Measurements from ENCODE around the gene CAPN12.
"Not testable (repeated sequence)": the region's sequence is repeated elsewhere in the genome, so short reads cannot be mapped to it uniquely, and the experiment has no call there.

DNA sequence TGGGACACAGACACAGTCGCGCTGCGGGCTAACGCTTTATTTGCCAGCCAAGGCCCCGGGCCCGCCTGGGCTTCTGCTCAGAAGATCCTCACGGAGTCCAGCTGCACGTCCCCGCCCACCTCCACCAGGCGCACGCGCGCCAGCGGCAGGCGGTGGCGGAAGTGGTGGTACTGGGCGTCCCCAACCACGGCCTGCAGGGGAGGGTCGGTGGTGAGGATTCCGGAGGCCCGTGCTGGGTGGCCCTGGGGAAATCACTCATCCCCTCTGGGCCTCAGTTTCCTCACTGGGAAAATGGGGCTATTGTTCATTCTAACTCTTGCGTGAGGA is 26.6 kb upstream of the CAPN12 start:
- TF ChIP-seq, protein P1, sequence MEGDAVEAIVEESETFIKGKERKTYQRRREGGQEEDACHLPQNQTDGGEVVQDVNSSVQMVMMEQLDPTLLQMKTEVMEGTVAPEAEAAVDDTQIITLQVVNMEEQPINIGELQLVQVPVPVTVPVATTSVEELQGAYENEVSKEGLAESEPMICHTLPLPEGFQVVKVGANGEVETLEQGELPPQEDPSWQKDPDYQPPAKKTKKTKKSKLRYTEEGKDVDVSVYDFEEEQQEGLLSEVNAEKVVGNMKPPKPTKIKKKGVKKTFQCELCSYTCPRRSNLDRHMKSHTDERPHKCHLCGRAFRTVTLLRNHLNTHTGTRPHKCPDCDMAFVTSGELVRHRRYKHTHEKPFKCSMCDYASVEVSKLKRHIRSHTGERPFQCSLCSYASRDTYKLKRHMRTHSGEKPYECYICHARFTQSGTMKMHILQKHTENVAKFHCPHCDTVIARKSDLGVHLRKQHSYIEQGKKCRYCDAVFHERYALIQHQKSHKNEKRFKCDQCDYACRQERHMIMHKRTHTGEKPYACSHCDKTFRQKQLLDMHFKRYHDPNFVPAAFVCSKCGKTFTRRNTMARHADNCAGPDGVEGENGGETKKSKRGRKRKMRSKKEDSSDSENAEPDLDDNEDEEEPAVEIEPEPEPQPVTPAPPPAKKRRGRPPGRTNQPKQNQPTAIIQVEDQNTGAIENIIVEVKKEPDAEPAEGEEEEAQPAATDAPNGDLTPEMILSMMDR (IDR thresholded peaks at IDR 0.05), result not testable (repeated sequence)
- not testable (repeated sequence) for TF ChIP-seq EP300, POLR2AphosphoS5 (IDR thresholded peaks at IDR 0.05)
